Stimulated activated CD8-positive, alpha-beta memory T cell treated with anti-CD3 and anti-CD28 coated beads, Interleukin-7, amount 100 ng/mL, for 48 hours (primary cell): Measurements from ENCODE around the gene IRF5.
"Not testable (repeated sequence)": the region's sequence is repeated elsewhere in the genome, so short reads cannot be mapped to it uniquely, and the experiment has no call there.

Source experiments
- DNase-seq, 2 donors: peaks; one replicate each; pipeline ENCODE4 v3.0.0-alpha.2; 2020; ENCODE audit warnings: low read depth in 1 of 2; ENCODE audit errors: extremely low read depth in 1 of 2

Gene IRF5

DNA sequence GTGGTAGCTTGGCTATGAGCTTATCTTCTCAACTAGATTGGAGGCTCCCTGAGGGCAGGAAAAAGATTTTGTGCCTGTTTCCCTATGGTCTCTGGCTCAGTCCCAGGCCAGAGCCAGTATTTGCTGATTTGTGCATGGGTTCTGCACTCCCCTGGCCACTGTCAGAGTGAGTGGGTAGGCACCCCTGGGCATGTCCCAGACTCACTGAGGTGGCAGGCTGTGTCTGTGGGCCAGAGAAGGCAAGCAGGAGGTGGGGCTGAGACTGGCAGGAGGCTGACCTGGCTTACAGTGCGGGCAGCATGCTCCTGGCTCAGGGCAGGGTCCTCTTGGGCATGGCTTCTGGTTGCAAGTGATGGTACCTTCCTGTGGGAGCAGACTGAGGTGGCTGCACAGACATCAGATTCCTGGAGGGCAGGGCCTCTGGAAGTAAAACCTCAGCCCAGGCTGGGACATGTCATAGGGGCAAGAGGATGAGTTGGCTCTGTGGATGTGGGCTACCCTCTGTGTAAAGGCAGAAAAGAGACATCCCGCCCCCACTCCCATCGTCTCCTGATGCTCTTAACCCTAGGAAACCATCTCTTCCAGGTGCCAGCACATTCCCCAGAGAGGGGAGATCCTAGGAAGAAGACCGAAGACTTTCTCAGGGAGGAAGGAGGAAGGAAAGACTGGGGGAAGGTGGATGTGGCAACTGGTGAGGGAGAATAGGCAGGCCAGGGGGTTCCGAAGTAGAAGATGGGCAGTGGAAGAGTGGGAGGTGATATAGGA is 31.5 kb upstream of the IRF5 start:
- no peak for DNase-seq

DNA sequence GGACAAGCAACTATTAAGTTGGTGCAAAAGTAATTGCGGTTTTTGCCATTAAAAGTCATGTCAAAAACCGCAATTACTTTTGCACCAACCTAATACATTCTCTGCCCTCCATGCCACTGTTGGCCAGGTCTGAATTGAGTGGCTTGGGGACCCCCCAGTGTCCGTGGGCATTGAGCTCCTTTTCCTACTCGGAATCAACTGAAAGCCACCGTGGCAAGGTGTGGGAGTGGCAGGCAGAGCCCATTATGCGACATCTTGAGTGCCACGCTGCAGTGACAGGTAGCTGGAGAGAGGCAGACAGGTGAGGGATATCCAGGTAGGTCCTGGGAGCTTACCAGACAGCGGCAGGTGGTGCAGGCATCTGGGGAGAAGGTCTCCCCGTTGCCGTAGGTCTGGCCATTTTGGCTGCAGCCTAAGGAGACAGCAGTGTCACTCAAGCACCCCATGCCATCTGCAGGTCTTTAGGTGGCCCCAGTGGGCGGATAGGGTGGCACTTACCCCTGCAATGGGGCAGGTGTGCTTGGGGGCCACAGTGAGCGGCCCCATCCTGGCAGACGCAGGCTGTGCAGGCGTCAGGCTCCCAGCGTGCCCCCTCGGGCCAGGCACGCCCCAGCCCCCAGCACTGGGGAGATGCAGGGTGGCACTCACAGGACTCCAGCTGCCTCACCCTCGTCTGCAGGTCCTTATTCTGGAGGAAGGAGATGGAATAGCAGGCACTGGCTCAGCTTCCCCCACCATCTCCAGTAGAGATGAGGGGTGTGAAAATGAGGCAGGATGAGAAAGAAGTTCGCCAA is 30.8 kb upstream of the IRF5 start:
- no peak for DNase-seq

GRCh38 chr7:128908750-128909624 is 28.7 kb upstream of the IRF5 start:
- DNase-seq = no peak

- no peak for DNase-seq
These were observed 27.8 kb upstream of the IRF5 start for GRCh38 chr7:128909625-128910568.

DNA sequence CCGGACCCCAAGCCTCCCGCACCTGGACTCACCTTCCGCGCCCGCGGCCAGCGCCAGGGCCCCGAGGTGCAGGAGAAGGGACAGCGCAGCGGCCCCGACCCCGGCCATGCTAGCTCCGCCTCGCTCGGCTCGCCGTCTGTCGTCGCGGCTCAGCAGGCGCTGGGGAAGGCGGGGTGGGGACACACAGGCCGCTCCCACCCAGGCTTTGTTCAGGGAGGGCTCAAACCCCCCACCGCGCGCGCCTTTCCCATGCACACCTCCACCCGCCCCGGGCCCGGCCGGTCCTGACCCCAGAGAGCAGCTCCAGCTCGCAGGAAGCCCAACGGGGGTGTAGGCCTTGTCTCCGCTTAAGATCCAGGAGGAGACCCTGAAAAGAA is 27.2 kb upstream of the IRF5 start, which contains the start of gene KCP:
Gene KCP (minus strand): TSS at position 141 of the 377 bp plus-strand sequence. CDS start 33 bp downstream, at position 108.
- no peak for DNase-seq

DNA sequence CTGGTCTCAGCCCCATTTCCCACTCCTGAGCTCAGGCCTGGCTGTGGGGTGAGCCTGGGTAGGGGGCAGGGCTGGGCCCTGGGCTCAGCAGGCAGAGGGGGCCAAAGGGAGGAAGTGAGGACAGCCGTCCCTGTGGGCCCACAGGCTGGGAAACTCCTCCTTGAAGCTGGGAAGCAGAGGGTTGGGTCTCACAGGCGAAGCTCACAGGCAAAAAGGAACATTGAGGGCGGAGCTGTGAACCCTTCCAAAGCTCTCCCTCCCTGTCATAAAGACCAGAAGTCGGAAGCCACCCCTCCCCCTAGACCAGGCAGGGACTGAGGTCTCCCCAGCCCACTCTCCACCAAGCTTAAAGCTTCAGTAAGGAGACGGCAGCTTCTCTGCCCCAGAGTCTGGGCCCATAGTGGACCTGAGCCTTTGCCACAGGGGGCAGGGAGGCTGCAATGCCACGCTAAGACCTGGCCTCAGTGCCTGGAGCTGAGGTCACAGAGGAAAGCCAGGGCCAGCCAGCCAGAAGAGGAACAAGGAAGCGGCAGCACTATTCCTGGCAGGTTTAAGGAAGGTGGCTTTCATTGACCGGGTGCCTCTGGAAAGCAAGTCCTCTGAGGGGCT is 26.2 kb upstream of the IRF5 start:
- no peak for DNase-seq

DNA sequence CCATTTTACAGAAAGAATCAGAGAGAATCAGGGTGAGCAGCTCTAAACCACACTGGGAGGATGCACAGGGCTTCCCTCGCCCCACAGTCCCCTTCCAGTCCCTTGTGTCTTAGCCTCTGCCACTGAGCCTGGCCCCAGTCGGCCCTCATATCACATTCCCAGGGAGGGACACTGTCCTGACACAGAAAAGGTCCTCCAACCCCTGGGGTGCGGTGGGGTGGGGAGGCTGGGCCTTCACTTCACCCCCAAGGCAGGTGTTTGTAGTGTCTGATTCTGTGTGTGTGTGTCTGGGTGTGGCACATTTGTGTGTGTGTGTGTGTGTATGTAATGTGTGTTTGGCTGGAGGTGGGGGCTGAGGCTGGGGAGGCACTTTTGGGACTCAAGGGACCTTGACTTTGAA is 25.4 kb upstream of the IRF5 start:
- no peak for DNase-seq

DNA sequence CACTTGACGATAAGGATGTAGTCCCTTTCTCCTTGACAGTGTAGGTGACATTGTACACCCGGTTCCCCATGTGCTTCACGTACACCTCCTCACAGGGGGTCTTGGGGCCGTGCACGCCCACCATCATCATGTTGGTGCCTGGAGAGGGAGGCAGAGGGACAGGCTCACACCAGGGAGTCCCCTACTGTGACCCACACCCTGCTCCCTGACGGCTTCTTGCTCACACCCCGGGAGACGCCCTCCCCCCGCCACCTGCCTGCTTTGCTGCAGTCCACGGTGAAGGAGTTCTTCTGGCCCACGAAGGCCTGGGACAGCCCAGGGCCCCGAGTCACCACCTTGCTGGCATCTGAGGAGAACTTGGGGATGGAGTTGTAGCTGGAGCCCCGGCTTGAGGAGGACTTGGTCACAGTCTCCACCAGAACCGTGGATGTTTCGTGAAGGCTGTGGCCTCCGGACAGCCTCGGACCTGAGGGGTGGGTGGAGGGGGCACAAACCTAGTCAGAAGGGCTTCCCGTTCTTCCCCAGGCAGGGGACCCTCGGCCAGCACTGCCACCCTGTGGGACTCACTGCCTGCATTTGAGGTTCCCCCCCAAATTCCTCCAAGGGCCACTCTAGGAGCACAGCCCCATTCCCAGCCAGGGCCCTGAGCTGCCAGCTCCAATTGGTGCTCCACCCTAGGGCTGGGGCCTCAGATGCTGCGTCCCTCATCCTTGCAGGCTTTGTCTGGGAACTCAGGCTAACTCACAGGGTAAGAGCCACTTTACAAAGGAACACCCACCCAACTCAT is 24.8 kb upstream of the IRF5 start:
- not testable (repeated sequence) for DNase-seq

DNA sequence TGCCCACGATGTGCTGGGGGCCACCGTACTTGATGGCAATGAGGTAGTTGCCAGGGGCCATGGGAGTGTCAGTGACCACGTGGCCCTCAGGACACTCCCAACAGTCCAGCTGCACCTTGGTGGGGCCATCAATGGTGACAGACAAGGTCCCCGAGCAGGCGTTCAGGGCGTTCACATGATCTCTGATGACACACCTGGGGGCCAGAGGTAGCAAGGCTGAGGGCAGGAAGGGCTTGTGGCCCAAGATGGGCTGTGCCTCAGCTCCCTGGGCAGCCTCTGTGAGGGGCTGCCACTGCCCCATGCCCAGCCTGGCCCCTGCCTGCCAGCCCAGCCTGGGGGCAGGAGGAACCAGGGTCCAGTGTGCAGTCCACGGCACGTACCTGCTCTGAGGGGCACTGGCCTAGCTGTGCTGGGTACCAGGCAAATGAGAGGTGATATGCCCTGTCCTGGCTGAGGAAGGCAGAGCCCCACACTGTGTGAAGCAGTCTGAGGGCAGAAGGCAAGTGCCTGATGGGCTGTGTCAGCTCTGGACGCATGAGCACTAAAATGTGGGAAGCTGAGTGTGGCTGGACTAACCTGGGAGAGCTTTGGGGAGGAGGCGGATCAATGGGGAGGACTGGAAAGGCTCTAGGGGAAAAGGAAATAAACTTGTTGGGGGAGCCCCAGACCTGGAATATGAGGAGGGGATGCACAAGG is 23.7 kb upstream of the IRF5 start:
- DNase-seq = no peak

- DNase-seq = no peak
These were observed 23.1 kb upstream of the IRF5 start for GRCh38 chr7:128914566-128915151.

- no peak for DNase-seq
These were observed 22.4 kb upstream of the IRF5 start for GRCh38 chr7:128915271-128915819.

DNA sequence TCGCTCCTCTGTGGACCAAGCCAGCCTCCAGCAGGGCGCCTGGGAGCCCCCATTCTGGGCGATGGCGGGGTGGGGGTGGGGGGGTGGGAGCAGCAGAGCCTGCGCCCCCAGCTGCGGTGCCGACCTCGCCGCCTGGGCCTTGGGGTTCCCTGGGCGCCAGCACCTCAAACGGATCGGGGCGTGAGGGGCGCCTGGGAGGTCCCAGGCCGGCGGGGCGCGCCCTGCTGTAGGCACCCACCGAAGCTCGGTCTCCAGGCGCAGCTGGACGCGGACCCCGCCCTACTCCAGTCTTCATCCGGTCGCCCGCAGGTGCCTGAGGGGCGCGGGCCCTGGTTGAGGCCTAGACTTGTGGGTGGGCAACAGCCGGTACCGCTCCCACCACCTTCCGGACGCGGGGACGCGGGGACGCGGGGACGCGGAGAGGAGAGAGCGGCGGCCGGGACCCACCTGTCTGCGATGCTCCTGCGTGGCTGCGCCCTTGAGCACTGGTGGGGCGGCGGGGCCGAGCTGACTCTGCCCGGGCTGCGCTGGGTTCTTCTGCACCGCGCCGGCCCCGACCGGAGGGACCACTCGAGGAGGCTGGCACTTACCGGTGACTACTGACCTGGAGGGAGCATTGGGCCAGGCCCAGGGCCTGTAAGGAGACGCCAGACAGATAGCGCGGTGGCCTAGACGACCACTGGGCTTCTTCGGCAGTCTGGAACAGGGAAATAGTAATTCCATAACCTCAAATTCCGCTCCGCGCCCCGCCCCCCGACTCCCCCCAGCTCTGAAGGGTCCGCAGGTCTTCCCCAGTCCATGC is 21.7 kb upstream of the IRF5 start:
- DNase-seq = no peak

GRCh38 chr7:128916643-128916915 is 21.1 kb upstream of the IRF5 start:
- no peak for DNase-seq

DNA sequence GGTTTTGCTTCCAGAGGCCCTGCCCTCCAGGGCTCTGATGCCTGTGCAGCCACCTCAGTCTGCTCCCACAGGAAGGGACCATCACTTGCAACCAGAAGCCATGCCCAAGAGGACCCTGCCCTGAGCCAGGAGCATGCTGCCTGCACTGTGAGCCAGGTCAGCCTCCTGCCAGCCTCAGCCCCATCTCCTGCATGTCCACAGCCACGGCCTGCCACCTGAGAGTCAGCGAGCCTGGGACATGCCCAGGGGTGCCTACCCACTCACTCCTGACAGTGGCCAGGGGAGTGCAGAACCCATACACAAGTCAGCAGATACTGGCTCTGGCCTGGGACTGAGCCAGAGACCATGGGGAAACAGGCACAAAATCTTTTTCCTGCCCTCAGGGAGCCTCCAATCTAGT is 20.6 kb upstream of the IRF5 start:
- no peak for DNase-seq

GRCh38 chr7:128918016-128918665 is 19.6 kb upstream of the IRF5 start:
- no peak for DNase-seq

GRCh38 chr7:128919241-128919640 is 18.5 kb upstream of the IRF5 start:
- DNase-seq = no peak
